GM21786 (cell line): ENCODE measurements around the gene PCDHB6.
"Not testable (repeated sequence)": the region's sequence is repeated elsewhere in the genome, so short reads cannot be mapped to it uniquely, and the experiment has no call there.

Experiments used
- ATAC-seq: cut with Tn5 transposase; IDR thresholded peaks from one replicate; pipeline ENCODE4 v1.9.1; 2021; ENCODE audit not compliant: unreplicated experiment

The PCDHB6 gene

GRCh38 chr5:141201646-141202045, 51.8 kb downstream of the PCDHB6 start:
- not testable (repeated sequence) for ATAC-seq
